RPMI7951 (cell line): Measurements from ENCODE around the gene CDC42EP5. TPM values are rescaled to one million over a fixed set of nuclear protein-coding genes. Genes with fewer than 3 reads are reported as not detected.
"Not testable (repeated sequence)": the region's sequence is repeated elsewhere in the genome, so short reads cannot be mapped to it uniquely, and the experiment has no call there.

Source experiments
- DNase-seq: peaks from one replicate; pipeline ENCODE4 v3.0.0-alpha.2; 2012; ENCODE audit warnings: low read depth
- total RNA-seq: library from RNA; depleted of rRNA; stranded (reverse); fragments of >200 nt; shearing (Covaris generic); gene quantifications from 2 replicates; pipeline ENCODE4 v1.2.3, GENCODE V29; 2014

The CDC42EP5 gene
- total RNA-seq, 1 experiment from 2014 or later = 1.1 TPM

- DNase-seq = no peak
Measured at GRCh38 chr19:54489766-54490165, 16.7 kb upstream of the CDC42EP5 start.

GRCh38 chr19:54489341-54489740 lies 16.2 kb upstream of the CDC42EP5 start:
- DNase-seq = no peak

- DNase-seq = no peak
Measured at GRCh38 chr19:54485851-54486250, 12.8 kb upstream of the CDC42EP5 start.

DNA sequence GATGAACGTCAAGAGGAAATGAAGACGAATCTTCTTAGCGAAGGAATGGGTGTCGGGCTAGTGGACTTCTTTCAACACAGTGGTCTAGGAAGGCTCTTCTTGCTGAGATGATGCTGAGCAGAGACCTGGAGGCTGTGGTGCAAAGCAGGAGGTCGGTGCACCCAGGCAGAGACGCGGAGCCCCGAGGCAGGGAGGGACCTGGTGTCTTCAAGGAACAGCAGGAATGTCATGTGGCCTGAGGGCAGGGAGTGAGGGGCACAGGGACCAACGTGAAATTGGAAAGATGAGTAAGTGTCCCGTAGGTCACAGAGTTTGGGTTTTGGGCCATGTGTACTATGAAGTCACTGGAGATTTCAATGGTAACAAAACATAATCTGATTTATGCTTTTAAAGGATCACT lies 11.4 kb upstream of the CDC42EP5 start:
- DNase-seq = no peak

DNA sequence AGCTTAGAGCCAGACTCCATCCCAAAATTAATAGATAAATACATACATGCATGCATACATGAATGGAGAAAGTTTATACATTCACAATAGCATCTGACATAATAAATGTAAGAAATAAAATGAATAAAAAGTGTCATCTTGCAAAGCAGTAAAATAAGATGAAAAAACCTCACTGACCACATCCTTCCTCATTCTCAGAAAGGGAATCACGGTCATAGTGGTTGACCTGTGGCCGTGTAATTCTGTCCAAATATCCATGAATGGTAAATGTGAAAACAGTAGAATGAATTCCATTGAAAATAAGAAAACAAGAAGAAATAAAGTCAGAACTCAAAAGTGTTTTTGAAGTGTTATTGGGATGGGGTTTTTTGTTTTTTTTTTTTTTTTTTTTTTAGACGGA lies 9.8 kb upstream of the CDC42EP5 start:
- DNase-seq = no peak

- peak; percentile 43 for DNase-seq
Measured at GRCh38 chr19:54481326-54481930, 8.3 kb upstream of the CDC42EP5 start.

- no peak for DNase-seq
Measured at GRCh38 chr19:54480051-54480450, 7.0 kb upstream of the CDC42EP5 start.

- peak; percentile 42 for DNase-seq
Measured at GRCh38 chr19:54478677-54479266, 5.7 kb upstream of the CDC42EP5 start.

GRCh38 chr19:54477650-54478049 lies 4.6 kb upstream of the CDC42EP5 start:
- DNase-seq = no peak

DNA sequence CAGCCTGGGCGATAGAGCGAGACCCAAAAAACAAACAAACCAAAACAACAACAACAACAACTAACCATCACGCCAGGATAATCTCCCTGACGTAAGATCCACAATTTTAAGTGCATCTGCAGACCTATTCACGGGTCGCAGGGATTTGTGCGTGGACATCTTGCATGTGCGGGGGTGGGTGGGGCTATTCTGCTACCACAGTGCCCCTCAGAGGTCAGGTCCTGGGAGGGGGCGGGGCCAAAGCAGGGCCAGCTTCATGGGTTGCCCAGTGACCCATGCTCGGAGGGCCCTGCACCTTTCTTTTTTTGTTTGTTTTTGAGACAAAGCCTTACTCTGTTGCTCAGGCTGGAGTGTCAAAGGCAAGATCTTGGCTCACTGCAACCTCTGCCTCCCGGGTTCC lies 2.6 kb upstream of the CDC42EP5 start:
- no peak for DNase-seq

- no peak for DNase-seq
Measured at GRCh38 chr19:54473892-54474372, 836 bp upstream of the CDC42EP5 start.

GRCh38 chr19:54470991-54471782 lies 1.9 kb downstream of the CDC42EP5 start:
- DNase-seq = peak; percentile 28

- no peak for DNase-seq
Measured at GRCh38 chr19:54470276-54470887, 2.7 kb downstream of the CDC42EP5 start.

GRCh38 chr19:54469496-54469934 lies 3.6 kb downstream of the CDC42EP5 start:
- no peak for DNase-seq

GRCh38 chr19:54466110-54466480 lies 7.0 kb downstream of the CDC42EP5 start:
- DNase-seq = not testable (repeated sequence)

- DNase-seq = no peak
Measured at GRCh38 chr19:54465426-54466109, 7.5 kb downstream of the CDC42EP5 start.

DNA sequence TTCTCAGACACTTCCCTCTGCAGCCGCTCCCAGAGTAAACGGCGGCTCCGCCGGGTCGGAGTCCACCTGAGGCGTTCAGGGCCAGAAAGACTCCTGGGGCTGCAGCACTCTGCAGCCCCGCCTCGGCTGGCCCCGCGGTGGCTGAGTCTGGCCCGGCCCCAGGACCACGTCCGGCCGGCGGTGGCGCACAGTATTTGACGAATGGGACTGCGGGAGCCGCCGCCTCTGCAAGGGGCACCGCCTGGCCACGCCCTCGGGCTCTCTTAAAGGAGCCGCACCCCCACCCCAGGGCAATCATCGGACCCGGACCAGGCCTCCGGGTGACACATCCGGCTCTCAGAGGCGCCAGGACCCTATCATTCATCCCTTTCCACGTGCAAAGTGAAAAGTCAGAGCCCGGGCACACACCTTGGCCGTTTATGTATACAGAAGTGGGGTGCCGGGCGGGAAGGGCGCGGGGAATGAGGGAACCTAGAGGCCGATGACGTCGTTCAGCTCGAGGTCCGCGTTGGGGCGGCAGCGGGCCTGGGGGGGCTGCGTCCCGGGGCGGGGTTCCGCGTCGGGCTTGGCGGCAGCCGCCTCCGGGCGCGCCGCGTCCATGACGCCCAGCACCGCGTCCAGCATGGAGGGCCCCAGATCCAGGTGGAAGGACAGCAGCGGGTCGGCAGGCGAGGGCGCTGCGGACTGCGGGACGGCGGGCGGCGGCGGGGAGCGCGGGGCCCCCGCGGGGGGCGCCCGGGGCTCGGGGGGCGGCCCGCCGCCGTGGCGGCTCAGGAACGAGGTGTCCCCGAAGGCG lies 8.3 kb downstream of the CDC42EP5 start:
- DNase-seq = peak; percentile 90

GRCh38 chr19:54464044-54464629 lies 9.0 kb downstream of the CDC42EP5 start:
- DNase-seq = peak; percentile 78

- peak; percentile 98 for DNase-seq
Measured at GRCh38 chr19:54463531-54464043, 9.5 kb downstream of the CDC42EP5 start, which contains the start of gene LENG9. Gene LENG9 (minus strand): TSS chr19:54463778. CDS start chr19:54463526, 252 bp downstream.
